H9 (cell line): ENCODE results near the gene FRAS1. TPM values are rescaled to one million over a fixed set of nuclear protein-coding genes. Genes with fewer than 3 reads are reported as not detected.

Experiments
- DNase-seq: peaks from one replicate; pipeline ENCODE4 v3.0.0-alpha.2; 2017
- H2AFZ ChIP-seq: one replicate; pipeline ENCODE4 v1.6.1; 2013; ENCODE audit warnings: mild to moderate bottlenecking, low read length, control low read depth, moderate library complexity
- H2AK5ac ChIP-seq: 2 replicates; pipeline ENCODE4 v1.6.1; 2013; ENCODE audit warnings: low read length, control low read depth, mixed read lengths; ENCODE audit not compliant: insufficient read length
- H2BK120ac ChIP-seq: one replicate; pipeline ENCODE4 v1.6.1; 2013; ENCODE audit warnings: low read depth, mild to moderate bottlenecking, low read length, control low read depth, inconsistent platforms; ENCODE audit not compliant: poor library complexity, severe bottlenecking
- H2BK12ac ChIP-seq: 2 replicates; pipeline ENCODE4 v1.6.1; 2013; ENCODE audit warnings: low read length, control low read depth, mixed read lengths, low read depth; ENCODE audit not compliant: insufficient read length
- H2BK15ac ChIP-seq: 2 replicates; pipeline ENCODE4 v1.6.1; 2013; ENCODE audit warnings: low read depth, low read length, control low read depth
- H2BK20ac ChIP-seq: one replicate; pipeline ENCODE4 v1.6.1; 2013; ENCODE audit warnings: low read depth, mild to moderate bottlenecking, low read length, control low read depth, inconsistent platforms; ENCODE audit not compliant: poor library complexity, severe bottlenecking
- H2BK5ac ChIP-seq: 2 replicates; pipeline ENCODE4 v1.6.1; 2013; ENCODE audit warnings: low read length, control low read depth, mixed read lengths; ENCODE audit not compliant: insufficient read length
- H3K14ac ChIP-seq: 2 replicates; pipeline ENCODE4 v1.6.1; 2013; ENCODE audit warnings: low read length, control low read depth; ENCODE audit not compliant: insufficient read depth
- H3K18ac ChIP-seq: 2 replicates; pipeline ENCODE4 v1.6.1; 2013; ENCODE audit warnings: low read depth, mild to moderate bottlenecking, mixed read lengths, low read length, control low read depth; ENCODE audit not compliant: insufficient read length
- H3K23ac ChIP-seq: 2 replicates; pipeline ENCODE4 v1.6.1; 2013; ENCODE audit warnings: low read length, control low read depth, mixed read lengths, low read depth; ENCODE audit not compliant: insufficient read length
- H3K23me2 ChIP-seq: 2 replicates; pipeline ENCODE4 v1.6.1; 2013; ENCODE audit warnings: low read depth, mild to moderate bottlenecking, mixed read lengths, low read length, control low read depth; ENCODE audit not compliant: insufficient read length, poor library complexity, severe bottlenecking
- H3K27ac ChIP-seq: 2 replicates; pipeline ENCODE4 v1.5.1; 2013; ENCODE audit warnings: low read length, control low read depth, mixed read lengths, low read depth; ENCODE audit not compliant: insufficient read length
- H3K27me3 ChIP-seq: 2 replicates; pipeline ENCODE4 v1.6.1; 2013; ENCODE audit warnings: low read length, control low read depth, inconsistent platforms; ENCODE audit not compliant: insufficient read depth
- H3K4ac ChIP-seq: 2 replicates; pipeline ENCODE4 v1.6.1; 2013; ENCODE audit warnings: low read depth, mild to moderate bottlenecking, control low read depth, inconsistent platforms, low read length, moderate library complexity
- H3K4me1 ChIP-seq: 2 replicates; pipeline ENCODE4 v1.6.1; 2013; ENCODE audit warnings: low read length, control low read depth, inconsistent platforms; ENCODE audit not compliant: insufficient read depth
- H3K4me2 ChIP-seq: 2 replicates; pipeline ENCODE4 v1.6.1; 2013; ENCODE audit warnings: low read length, control low read depth, mixed read lengths; ENCODE audit not compliant: insufficient read length, insufficient read depth
- H3K56ac ChIP-seq: 2 replicates; pipeline ENCODE4 v1.6.1; 2013; ENCODE audit warnings: low read depth, mild to moderate bottlenecking, mixed read lengths, low read length, control low read depth; ENCODE audit not compliant: insufficient read length
- H3K79me1 ChIP-seq: 2 replicates; pipeline ENCODE4 v1.6.1; 2013; ENCODE audit warnings: low read depth, mild to moderate bottlenecking, moderate library complexity, low read length, control low read depth, inconsistent platforms; ENCODE audit not compliant: insufficient read depth, poor library complexity, severe bottlenecking
- H3K79me2 ChIP-seq: 2 replicates; pipeline ENCODE4 v1.6.1; 2013; ENCODE audit warnings: low read length, control low read depth, inconsistent platforms; ENCODE audit not compliant: insufficient read depth
- H3K9ac ChIP-seq: 2 replicates; pipeline ENCODE4 v1.6.1; 2013; ENCODE audit warnings: low read length, control low read depth, mixed read lengths; ENCODE audit not compliant: insufficient read length; ENCODE audit errors: extremely low read depth
- H3K9me3 ChIP-seq: one replicate; pipeline ENCODE4 v1.6.1; 2013; ENCODE audit warnings: low read depth, low read length, inconsistent platforms; ENCODE audit not compliant: control insufficient read depth
- H3T11ph ChIP-seq: one replicate; pipeline ENCODE4 v1.6.1; 2013; ENCODE audit warnings: mild to moderate bottlenecking, low read length, control low read depth, inconsistent platforms
- H4K20me1 ChIP-seq: one replicate; pipeline ENCODE4 v1.6.1; 2013; ENCODE audit not compliant: control insufficient read depth, insufficient read length, insufficient read depth
- H4K5ac ChIP-seq: 2 replicates; pipeline ENCODE4 v1.6.1; 2013; ENCODE audit warnings: low read depth, mild to moderate bottlenecking, mixed read lengths, low read length, control low read depth; ENCODE audit not compliant: insufficient read length
- H4K8ac ChIP-seq: replicated peaks from 2 replicates; pipeline ENCODE4 v1.6.1; 2013; ENCODE audit warnings: low read length, control low read depth, mixed read lengths, low read depth; ENCODE audit not compliant: insufficient read length
- H4K91ac ChIP-seq: 2 replicates; pipeline ENCODE4 v1.6.1; 2013; ENCODE audit warnings: low read depth, mild to moderate bottlenecking, moderate library complexity, mixed read lengths, low read length, control low read depth; ENCODE audit not compliant: insufficient read length
- H3K27ac Mint-ChIP-seq, 3 experiments: 2 replicates in 2 of 3; 3 replicates in 1 of 3; pipeline ENCODE4 v1.8.0; 2020 to 2021; ENCODE audit warnings: mixed read lengths in 3 of 3, mild to moderate bottlenecking in 1 of 3, moderate library complexity in 1 of 3
- H3K27me3 Mint-ChIP-seq: 2 replicates; pipeline ENCODE4 v1.8.0; 2021; ENCODE audit warnings: low read depth, mild to moderate bottlenecking, moderate library complexity, mixed read lengths
- H3K36me3 Mint-ChIP-seq, 3 experiments: 2 replicates in 2 of 3; 3 replicates in 1 of 3; pipeline ENCODE4 v1.8.0; 2020 to 2021; ENCODE audit warnings: low read depth in 3 of 3, mixed read lengths in 3 of 3; ENCODE audit not compliant: insufficient read depth in 1 of 3
- H3K4me1 Mint-ChIP-seq, 2 experiments: 2 replicates each; pipeline ENCODE4 v1.8.0; 2020; ENCODE audit warnings: mixed read lengths in 2 of 2
- H3K4me3 Mint-ChIP-seq, 2 experiments: 2 replicates in 1 of 2; 3 replicates in 1 of 2; pipeline ENCODE4 v1.8.0; 2020 to 2021; ENCODE audit warnings: mild to moderate bottlenecking in 2 of 2, mixed read lengths in 2 of 2, moderate library complexity in 1 of 2
- H3K9me3 Mint-ChIP-seq, 2 experiments: 2 replicates in 1 of 2; 3 replicates in 1 of 2; pipeline ENCODE4 v1.8.0; 2020; ENCODE audit warnings: mild to moderate bottlenecking in 2 of 2, mixed read lengths in 2 of 2, moderate library complexity in 1 of 2
- WGBS: extraction: QIAGEN DNeasy Blood & Tissue Kit; methylation state at CpG from one replicate; pipeline ENCODE4 v1.1.7; 2013; ENCODE audit warnings: missing lambda C conversion rate, low lambda C conversion rate, mixed read lengths; ENCODE audit not compliant: insufficient read length; ENCODE audit errors: extremely low coverage; 5-methylcytosine and 5-hydroxymethylcytosine counted together
- total RNA-seq: library from RNA; stranded (reverse); gene quantifications from 2 replicates; pipeline ENCODE4 v1.2.1, GENCODE V29; 2021
- TF ChIP-seq, protein P1 (sequence below): fragments of 200-600 bp; sonication (generic); conservative IDR thresholded peaks from 3 replicates; pipeline ENCODE4 v1.8.0; 2021; ENCODE audit warnings: antibody characterized with exemption, mild to moderate bottlenecking

FRAS1 gene
- total RNA-seq, 1 experiment from 2014 or later: 58.5 TPM

GRCh38 chr4:78528327-78528726 lies 471.2 kb downstream of the FRAS1 start:
- H3K79me2 ChIP-seq: no peaks in the 10 kb centered on the region
- H3K4me1 ChIP-seq: no peaks in the 10 kb centered on the region
- H3T11ph ChIP-seq: no peak overlapping the region
- H2BK15ac ChIP-seq: no peak overlapping the region
- no peaks in the 10 kb centered on the region for H3K79me1 ChIP-seq
- Mint-ChIP-seq H3K36me3 (peaks cover 12 to 28% (median 12%) of the 10 kb centered on the region in 3 experiments; a peak in 6 of 7 replicates), H3K27ac (no peak overlapping the region), H3K4me1 (no peaks in the 10 kb centered on the region), H3K9me3 (no peaks in the 10 kb centered on the region), H3K27me3 (no peaks in the 10 kb centered on the region), H3K4me3 (no peak overlapping the region)
- no peaks in the 10 kb centered on the region for H3K9me3 ChIP-seq
- DNase-seq: no peak
- no peak overlapping the region for H2BK12ac ChIP-seq
- H3K4me2 ChIP-seq: no peak overlapping the region
- TF ChIP-seq, protein P1, sequence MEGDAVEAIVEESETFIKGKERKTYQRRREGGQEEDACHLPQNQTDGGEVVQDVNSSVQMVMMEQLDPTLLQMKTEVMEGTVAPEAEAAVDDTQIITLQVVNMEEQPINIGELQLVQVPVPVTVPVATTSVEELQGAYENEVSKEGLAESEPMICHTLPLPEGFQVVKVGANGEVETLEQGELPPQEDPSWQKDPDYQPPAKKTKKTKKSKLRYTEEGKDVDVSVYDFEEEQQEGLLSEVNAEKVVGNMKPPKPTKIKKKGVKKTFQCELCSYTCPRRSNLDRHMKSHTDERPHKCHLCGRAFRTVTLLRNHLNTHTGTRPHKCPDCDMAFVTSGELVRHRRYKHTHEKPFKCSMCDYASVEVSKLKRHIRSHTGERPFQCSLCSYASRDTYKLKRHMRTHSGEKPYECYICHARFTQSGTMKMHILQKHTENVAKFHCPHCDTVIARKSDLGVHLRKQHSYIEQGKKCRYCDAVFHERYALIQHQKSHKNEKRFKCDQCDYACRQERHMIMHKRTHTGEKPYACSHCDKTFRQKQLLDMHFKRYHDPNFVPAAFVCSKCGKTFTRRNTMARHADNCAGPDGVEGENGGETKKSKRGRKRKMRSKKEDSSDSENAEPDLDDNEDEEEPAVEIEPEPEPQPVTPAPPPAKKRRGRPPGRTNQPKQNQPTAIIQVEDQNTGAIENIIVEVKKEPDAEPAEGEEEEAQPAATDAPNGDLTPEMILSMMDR: no peak
- H4K20me1 ChIP-seq: no peaks in the 10 kb centered on the region
- no peak overlapping the region for H4K5ac ChIP-seq
- no peak overlapping the region for H3K56ac ChIP-seq
- no peaks in the 10 kb centered on the region for H3K27me3 ChIP-seq
- H3K14ac ChIP-seq: no peak overlapping the region
- no peak overlapping the region for H3K9ac ChIP-seq
- no peak overlapping the region for H2AFZ ChIP-seq
- H3K18ac ChIP-seq: no peak overlapping the region
- H3K23ac ChIP-seq: no peak overlapping the region
- no peak overlapping the region for H2BK5ac ChIP-seq
- no peaks in the 10 kb centered on the region for H3K23me2 ChIP-seq
- no peak overlapping the region for H2AK5ac ChIP-seq
- H2BK120ac ChIP-seq: no peak overlapping the region
- no CpG with 5 or more reads among the region's 3 CpGs for WGBS
- no peak overlapping the region for H2BK20ac ChIP-seq
- H4K8ac ChIP-seq: no peak overlapping the region
- no peak overlapping the region for H3K27ac ChIP-seq
- H3K4ac ChIP-seq: no peak overlapping the region
- no peak overlapping the region for H4K91ac ChIP-seq
